ENCODE measurements around the gene TMCC2.

TMCC2 gene

DNA sequence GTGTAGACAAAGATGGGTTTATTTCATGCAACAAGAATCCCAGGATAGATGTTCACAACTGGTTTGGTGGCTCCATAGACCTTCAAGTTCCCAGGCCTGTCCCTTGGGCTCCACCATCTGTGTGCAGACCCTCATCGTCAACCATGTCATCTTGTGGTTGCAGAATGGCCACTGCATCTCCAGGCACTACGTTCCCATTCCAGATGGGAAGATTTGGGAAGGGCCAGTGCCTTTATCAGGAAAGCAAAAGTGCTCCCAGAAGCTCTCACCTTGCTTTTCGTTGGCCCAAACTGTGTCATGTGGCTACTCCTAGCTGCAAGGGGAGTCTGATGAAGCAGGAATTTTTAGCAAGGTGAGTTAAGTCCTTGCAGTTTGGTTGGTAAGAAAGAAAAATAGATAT, 12.8 kb downstream of the TMCC2 start:
- TF ChIP-seq ZNF70 (CRISPR knock-in tag; IDR thresholded peaks at IDR 0.05) = no peak
- no peak for ATAC-seq

DNA sequence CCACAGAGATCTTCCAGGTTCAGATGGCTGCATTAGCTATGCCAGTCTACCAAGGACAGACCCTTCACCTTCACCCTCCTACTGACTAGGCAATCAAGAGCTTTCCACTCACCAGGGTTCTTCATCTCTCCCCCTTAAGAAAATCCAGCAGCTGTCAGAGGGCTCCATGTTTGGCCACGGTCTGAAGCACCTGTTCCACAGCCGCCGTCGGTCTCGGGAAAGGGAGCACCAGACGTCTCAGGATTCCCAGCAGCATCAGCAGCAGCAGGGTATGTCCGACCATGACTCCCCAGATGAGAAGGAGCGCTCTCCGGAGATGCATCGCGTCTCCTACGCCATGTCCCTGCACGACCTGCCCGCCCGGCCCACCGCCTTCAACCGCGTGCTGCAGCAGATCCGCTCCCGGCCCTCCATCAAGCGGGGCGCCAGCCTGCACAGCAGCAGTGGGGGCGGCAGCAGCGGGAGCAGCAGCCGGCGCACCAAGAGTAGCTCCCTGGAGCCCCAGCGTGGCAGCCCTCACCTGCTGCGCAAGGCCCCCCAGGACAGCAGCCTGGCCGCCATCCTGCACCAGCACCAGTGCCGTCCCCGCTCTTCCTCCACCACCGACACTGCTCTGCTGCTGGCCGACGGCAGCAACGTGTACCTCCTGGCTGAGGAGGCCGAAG, 13.8 kb downstream of the TMCC2 start:
- ATAC-seq = no peak
- TF ChIP-seq ZC3H10 (CRISPR knock-in tag; IDR thresholded peaks at IDR 0.05) (no peak), BACH2 (CRISPR knock-in tag; IDR thresholded peaks at IDR 0.05; ENCODE audit: borderline replicate concordance) (no peak), ESRRG (CRISPR knock-in tag; IDR thresholded peaks at IDR 0.05) (no peak), ZNF565 (CRISPR knock-in tag; conservative IDR thresholded peaks at IDR 0.05; ENCODE audit: low read depth) (no peak), ISL1 (CRISPR knock-in tag; IDR thresholded peaks at IDR 0.05) (no peak), GLIS3 (CRISPR knock-in tag; IDR thresholded peaks at IDR 0.05) (no peak), ZNF8 (CRISPR knock-in tag; IDR thresholded peaks at IDR 0.05) (no peak), OSR1 (CRISPR knock-in tag; IDR thresholded peaks at IDR 0.05) (no peak)
- TF ChIP-seq, protein P1, sequence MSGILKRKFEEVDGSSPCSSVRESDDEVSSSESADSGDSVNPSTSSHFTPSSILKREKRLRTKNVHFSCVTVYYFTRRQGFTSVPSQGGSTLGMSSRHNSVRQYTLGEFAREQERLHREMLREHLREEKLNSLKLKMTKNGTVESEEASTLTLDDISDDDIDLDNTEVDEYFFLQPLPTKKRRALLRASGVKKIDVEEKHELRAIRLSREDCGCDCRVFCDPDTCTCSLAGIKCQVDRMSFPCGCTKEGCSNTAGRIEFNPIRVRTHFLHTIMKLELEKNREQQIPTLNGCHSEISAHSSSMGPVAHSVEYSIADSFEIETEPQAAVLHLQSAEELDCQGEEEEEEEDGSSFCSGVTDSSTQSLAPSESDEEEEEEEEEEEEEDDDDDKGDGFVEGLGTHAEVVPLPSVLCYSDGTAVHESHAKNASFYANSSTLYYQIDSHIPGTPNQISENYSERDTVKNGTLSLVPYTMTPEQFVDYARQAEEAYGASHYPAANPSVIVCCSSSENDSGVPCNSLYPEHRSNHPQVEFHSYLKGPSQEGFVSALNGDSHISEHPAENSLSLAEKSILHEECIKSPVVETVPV (CRISPR knock-in tag; IDR thresholded peaks at IDR 0.05) = no peak
- TF ChIP-seq, protein P2, sequence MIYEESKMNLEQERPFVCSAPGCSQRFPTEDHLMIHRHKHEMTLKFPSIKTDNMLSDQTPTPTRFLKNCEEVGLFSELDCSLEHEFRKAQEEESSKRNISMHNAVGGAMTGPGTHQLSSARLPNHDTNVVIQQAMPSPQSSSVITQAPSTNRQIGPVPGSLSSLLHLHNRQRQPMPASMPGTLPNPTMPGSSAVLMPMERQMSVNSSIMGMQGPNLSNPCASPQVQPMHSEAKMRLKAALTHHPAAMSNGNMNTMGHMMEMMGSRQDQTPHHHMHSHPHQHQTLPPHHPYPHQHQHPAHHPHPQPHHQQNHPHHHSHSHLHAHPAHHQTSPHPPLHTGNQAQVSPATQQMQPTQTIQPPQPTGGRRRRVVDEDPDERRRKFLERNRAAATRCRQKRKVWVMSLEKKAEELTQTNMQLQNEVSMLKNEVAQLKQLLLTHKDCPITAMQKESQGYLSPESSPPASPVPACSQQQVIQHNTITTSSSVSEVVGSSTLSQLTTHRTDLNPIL (CRISPR knock-in tag; IDR thresholded peaks at IDR 0.05; ENCODE audit: low read depth) = no peak
- TF ChIP-seq, protein P3, sequence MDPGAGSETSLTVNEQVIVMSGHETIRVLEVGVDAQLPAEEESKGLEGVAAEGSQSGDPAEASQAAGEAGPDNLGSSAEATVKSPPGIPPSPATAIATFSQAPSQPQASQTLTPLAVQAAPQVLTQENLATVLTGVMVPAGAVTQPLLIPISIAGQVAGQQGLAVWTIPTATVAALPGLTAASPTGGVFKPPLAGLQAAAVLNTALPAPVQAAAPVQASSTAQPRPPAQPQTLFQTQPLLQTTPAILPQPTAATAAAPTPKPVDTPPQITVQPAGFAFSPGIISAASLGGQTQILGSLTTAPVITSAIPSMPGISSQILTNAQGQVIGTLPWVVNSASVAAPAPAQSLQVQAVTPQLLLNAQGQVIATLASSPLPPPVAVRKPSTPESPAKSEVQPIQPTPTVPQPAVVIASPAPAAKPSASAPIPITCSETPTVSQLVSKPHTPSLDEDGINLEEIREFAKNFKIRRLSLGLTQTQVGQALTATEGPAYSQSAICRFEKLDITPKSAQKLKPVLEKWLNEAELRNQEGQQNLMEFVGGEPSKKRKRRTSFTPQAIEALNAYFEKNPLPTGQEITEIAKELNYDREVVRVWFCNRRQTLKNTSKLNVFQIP (CRISPR knock-in tag; IDR thresholded peaks at IDR 0.05; ENCODE audit: borderline replicate concordance, low read depth) = no peak

DNA sequence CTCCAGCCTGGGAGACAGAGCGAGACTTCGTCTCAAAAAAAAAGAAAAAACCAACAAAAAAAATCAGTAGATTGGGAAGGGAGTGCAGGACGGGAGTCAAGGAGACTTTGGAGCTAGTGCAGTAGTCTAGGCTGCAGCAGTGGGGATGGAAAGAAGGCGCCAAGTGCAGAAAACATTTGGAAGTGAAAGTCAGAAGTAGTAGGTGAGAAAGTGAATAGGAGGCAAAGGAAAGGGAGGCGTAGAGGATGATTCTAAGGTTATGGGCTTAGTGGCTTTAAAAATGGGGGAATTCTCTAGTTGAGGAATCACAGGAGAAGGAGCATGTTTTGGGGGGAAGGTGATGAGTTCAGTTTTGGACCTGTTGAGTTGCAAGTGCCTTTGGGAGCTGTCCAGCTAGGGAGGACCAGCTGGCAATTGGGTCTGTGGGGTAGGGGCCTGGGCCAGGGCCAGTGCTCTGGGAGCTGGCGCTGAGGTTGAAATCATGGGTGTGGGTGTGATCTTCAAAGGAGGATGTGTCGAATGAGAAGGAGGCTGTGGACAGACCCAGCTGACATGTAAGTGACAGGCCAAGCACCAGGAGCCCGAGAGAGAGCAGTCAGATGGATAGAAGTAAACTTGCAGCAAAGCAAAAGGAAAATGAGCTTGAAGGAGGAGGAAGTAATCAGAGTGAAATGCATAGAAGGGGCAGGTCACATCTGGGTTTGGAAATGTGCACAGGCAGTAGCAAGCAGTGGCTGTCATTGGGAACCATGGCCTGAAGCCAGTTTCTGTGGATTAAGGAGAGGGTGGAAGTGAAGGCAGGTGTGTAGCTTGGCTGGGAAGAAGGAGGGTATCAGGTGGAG, 15.8 kb downstream of the TMCC2 start:
- no peak for ATAC-seq
- TF ChIP-seq ZNF565 (CRISPR knock-in tag; conservative IDR thresholded peaks at IDR 0.05; ENCODE audit: low read depth) (no peak), CSDC2 (CRISPR knock-in tag; IDR thresholded peaks at IDR 0.05) (no peak), BACH2 (CRISPR knock-in tag; IDR thresholded peaks at IDR 0.05; ENCODE audit: borderline replicate concordance) (no peak), RARB (CRISPR knock-in tag; IDR thresholded peaks at IDR 0.05) (no peak), ZFP30 (CRISPR knock-in tag; IDR thresholded peaks at IDR 0.05) (no peak), ZNF70 (CRISPR knock-in tag; IDR thresholded peaks at IDR 0.05) (no peak), ZC3H10 (CRISPR knock-in tag; IDR thresholded peaks at IDR 0.05) (no peak), ZNF8 (CRISPR knock-in tag; IDR thresholded peaks at IDR 0.05) (no peak), SNAI2 (CRISPR knock-in tag; IDR thresholded peaks at IDR 0.05) (no peak), TOX (CRISPR knock-in tag; IDR thresholded peaks at IDR 0.05; ENCODE audit: borderline replicate concordance) (no peak), ZFP3 (CRISPR knock-in tag; IDR thresholded peaks at IDR 0.05) (no peak), TCF4 (CRISPR knock-in tag; IDR thresholded peaks at IDR 0.05; ENCODE audit: borderline replicate concordance) (no peak), ISL1 (CRISPR knock-in tag; IDR thresholded peaks at IDR 0.05) (no peak)
- TF ChIP-seq, protein P4, sequence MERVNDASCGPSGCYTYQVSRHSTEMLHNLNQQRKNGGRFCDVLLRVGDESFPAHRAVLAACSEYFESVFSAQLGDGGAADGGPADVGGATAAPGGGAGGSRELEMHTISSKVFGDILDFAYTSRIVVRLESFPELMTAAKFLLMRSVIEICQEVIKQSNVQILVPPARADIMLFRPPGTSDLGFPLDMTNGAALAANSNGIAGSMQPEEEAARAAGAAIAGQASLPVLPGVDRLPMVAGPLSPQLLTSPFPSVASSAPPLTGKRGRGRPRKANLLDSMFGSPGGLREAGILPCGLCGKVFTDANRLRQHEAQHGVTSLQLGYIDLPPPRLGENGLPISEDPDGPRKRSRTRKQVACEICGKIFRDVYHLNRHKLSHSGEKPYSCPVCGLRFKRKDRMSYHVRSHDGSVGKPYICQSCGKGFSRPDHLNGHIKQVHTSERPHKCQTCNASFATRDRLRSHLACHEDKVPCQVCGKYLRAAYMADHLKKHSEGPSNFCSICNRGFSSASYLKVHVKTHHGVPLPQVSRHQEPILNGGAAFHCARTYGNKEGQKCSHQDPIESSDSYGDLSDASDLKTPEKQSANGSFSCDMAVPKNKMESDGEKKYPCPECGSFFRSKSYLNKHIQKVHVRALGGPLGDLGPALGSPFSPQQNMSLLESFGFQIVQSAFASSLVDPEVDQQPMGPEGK (CRISPR knock-in tag; IDR thresholded peaks at IDR 0.05; ENCODE audit: borderline replicate concordance) = no peak
- TF ChIP-seq, protein P2 (CRISPR knock-in tag; IDR thresholded peaks at IDR 0.05; ENCODE audit: low read depth) = no peak
- TF ChIP-seq, protein P5, sequence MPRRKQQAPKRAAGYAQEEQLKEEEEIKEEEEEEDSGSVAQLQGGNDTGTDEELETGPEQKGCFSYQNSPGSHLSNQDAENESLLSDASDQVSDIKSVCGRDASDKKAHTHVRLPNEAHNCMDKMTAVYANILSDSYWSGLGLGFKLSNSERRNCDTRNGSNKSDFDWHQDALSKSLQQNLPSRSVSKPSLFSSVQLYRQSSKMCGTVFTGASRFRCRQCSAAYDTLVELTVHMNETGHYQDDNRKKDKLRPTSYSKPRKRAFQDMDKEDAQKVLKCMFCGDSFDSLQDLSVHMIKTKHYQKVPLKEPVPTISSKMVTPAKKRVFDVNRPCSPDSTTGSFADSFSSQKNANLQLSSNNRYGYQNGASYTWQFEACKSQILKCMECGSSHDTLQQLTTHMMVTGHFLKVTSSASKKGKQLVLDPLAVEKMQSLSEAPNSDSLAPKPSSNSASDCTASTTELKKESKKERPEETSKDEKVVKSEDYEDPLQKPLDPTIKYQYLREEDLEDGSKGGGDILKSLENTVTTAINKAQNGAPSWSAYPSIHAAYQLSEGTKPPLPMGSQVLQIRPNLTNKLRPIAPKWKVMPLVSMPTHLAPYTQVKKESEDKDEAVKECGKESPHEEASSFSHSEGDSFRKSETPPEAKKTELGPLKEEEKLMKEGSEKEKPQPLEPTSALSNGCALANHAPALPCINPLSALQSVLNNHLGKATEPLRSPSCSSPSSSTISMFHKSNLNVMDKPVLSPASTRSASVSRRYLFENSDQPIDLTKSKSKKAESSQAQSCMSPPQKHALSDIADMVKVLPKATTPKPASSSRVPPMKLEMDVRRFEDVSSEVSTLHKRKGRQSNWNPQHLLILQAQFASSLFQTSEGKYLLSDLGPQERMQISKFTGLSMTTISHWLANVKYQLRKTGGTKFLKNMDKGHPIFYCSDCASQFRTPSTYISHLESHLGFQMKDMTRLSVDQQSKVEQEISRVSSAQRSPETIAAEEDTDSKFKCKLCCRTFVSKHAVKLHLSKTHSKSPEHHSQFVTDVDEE (CRISPR knock-in tag; IDR thresholded peaks at IDR 0.05) = no peak
- TF ChIP-seq, protein P1 (CRISPR knock-in tag; IDR thresholded peaks at IDR 0.05) = no peak
- TF ChIP-seq, protein P3 (CRISPR knock-in tag; IDR thresholded peaks at IDR 0.05; ENCODE audit: borderline replicate concordance, low read depth) = no peak
